ENCODE data around the gene SYT15.
"Not testable (repeated sequence)": the region's sequence is repeated elsewhere in the genome, so short reads cannot be mapped to it uniquely, and the experiment has no call there.

Gene SYT15

DNA sequence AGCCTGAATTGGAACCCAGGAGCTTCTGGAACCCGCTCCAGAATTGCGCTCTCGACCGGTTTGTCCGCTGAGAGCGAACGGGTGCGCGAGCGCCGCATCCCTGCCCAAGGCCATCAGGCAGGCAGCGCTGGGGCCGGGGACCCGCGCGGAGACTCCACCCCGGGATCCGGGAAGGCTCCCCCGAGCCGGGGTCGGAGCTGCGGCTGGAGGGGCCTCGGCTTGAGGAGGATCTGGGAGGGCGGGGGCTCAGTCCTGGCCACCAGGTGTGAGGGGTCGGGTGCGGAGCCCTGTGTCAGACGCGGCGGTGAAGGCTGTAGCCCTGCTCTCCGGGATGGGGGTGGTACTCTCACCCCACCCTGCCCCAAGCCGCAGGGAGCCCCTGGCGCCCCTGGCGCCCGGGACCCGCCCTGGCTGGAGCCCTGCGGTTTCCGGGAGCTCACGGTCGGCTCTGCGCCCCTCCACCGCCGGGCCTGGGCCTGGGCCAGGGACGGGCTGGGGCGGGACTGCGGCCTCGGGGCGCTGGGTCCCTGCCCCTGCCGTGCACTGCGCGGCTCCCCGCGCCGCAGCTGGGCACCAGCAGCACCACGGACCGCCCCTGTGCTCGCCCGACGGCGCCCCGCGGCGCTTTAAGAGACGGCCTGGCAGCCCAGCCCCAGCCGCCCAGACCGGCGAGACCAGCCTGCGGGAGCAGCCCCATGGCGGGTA lies at the start of gene SYT15:
TSS of gene SYT15 (plus strand) at position 655 of the 705 bp plus-strand sequence. CDS start at position 696, 41 bp downstream.
- H3K36me3 ChIP-seq (ENCODE audit: control insufficient read depth, insufficient read depth, low read length); H3K4me3 ChIP-seq (replicated peaks; ENCODE audit: low read depth, low read length); H3K27me3 ChIP-seq (replicated peaks; ENCODE audit: control insufficient read depth, insufficient read depth, low read length); DNase-seq (ENCODE audit: extremely low read depth, insufficient read length): not testable (repeated sequence)

- H3K27me3 ChIP-seq (replicated peaks; ENCODE audit: control insufficient read depth, insufficient read depth, low read length); H3K36me3 ChIP-seq (ENCODE audit: control insufficient read depth, insufficient read depth, low read length); DNase-seq (ENCODE audit: extremely low read depth, insufficient read length); H3K4me3 ChIP-seq (replicated peaks; ENCODE audit: low read depth, low read length): not testable (repeated sequence)
Observed at GRCh38 chr10:46529742-46530141, 49.2 kb upstream of the SYT15 start.

GRCh38 chr10:46530249-46531186 lies 48.4 kb upstream of the SYT15 start:
- H3K4me3 ChIP-seq (replicated peaks; ENCODE audit: low read depth, low read length), result no peak overlapping the region
- DNase-seq (ENCODE audit: extremely low read depth, insufficient read length), result no peak
- no peaks in the 10 kb centered on the region; the same call in 1 of the 2 replicates for H3K27me3 ChIP-seq (replicated peaks; ENCODE audit: control insufficient read depth, insufficient read depth, low read length)
- TF ChIP-seq, protein P1, sequence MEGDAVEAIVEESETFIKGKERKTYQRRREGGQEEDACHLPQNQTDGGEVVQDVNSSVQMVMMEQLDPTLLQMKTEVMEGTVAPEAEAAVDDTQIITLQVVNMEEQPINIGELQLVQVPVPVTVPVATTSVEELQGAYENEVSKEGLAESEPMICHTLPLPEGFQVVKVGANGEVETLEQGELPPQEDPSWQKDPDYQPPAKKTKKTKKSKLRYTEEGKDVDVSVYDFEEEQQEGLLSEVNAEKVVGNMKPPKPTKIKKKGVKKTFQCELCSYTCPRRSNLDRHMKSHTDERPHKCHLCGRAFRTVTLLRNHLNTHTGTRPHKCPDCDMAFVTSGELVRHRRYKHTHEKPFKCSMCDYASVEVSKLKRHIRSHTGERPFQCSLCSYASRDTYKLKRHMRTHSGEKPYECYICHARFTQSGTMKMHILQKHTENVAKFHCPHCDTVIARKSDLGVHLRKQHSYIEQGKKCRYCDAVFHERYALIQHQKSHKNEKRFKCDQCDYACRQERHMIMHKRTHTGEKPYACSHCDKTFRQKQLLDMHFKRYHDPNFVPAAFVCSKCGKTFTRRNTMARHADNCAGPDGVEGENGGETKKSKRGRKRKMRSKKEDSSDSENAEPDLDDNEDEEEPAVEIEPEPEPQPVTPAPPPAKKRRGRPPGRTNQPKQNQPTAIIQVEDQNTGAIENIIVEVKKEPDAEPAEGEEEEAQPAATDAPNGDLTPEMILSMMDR (IDR thresholded peaks at IDR 0.05; ENCODE audit: insufficient read depth, low read length, poor library complexity, severe bottlenecking), result no peak
- H3K36me3 ChIP-seq (ENCODE audit: control insufficient read depth, insufficient read depth, low read length), result no peaks in the 10 kb centered on the region

- not testable (repeated sequence) for H3K27me3 ChIP-seq (replicated peaks; ENCODE audit: control insufficient read depth, insufficient read depth, low read length); H3K36me3 ChIP-seq (ENCODE audit: control insufficient read depth, insufficient read depth, low read length); H3K4me3 ChIP-seq (replicated peaks; ENCODE audit: low read depth, low read length); DNase-seq (ENCODE audit: extremely low read depth, insufficient read length)
Observed at GRCh38 chr10:46532256-46532655, 46.7 kb upstream of the SYT15 start.

- no peaks in the 10 kb centered on the region; the same call in none of the 2 replicates for H3K27me3 ChIP-seq (replicated peaks; ENCODE audit: control insufficient read depth, insufficient read depth, low read length)
- DNase-seq (ENCODE audit: extremely low read depth, insufficient read length), result no peak
- TF ChIP-seq, protein P1 (IDR thresholded peaks at IDR 0.05; ENCODE audit: insufficient read depth, low read length, poor library complexity, severe bottlenecking), result no peak
- no peaks in the 10 kb centered on the region for H3K36me3 ChIP-seq (ENCODE audit: control insufficient read depth, insufficient read depth, low read length)
- no peak overlapping the region for H3K4me3 ChIP-seq (replicated peaks; ENCODE audit: low read depth, low read length)
Observed at GRCh38 chr10:46534828-46535524, 44.0 kb upstream of the SYT15 start.

- no peak for DNase-seq (ENCODE audit: extremely low read depth, insufficient read length)
- H3K4me3 ChIP-seq (replicated peaks; ENCODE audit: low read depth, low read length), result no peak overlapping the region
- H3K27me3 ChIP-seq (replicated peaks; ENCODE audit: control insufficient read depth, insufficient read depth, low read length), result peaks cover 2% of the 10 kb centered on the region
- H3K36me3 ChIP-seq (ENCODE audit: control insufficient read depth, insufficient read depth, low read length), result no peaks in the 10 kb centered on the region
- TF ChIP-seq, protein P1 (IDR thresholded peaks at IDR 0.05; ENCODE audit: insufficient read depth, low read length, poor library complexity, severe bottlenecking), result no peak
Observed at GRCh38 chr10:46536171-46536570, 42.8 kb upstream of the SYT15 start.

- Histone ChIP-seq H3K27me3 (replicated peaks; ENCODE audit: control insufficient read depth, insufficient read depth, low read length) (peaks cover 2% of the 10 kb centered on the region), H3K36me3 (ENCODE audit: control insufficient read depth, insufficient read depth, low read length) (no peaks in the 10 kb centered on the region), H3K4me3 (replicated peaks; ENCODE audit: low read depth, low read length) (no peak overlapping the region)
- TF ChIP-seq, protein P1 (IDR thresholded peaks at IDR 0.05; ENCODE audit: insufficient read depth, low read length, poor library complexity, severe bottlenecking), result no peak
- DNase-seq (ENCODE audit: extremely low read depth, insufficient read length), result no peak
Observed at GRCh38 chr10:46536781-46537180, 42.1 kb upstream of the SYT15 start.
